Fibroblast of villous mesenchyme (primary cell): Measurements from ENCODE around the gene NDUFAF8. TPM values are rescaled to one million over a fixed set of nuclear protein-coding genes. Genes with fewer than 3 reads are reported as not detected.

Experiments
- DNase-seq: peaks from one replicate; pipeline ENCODE4 v3.0.0-alpha.2; 2010; ENCODE audit warnings: low read depth
- H3K4me3 ChIP-seq: 2 replicates; pipeline ENCODE4 v1.5.1; 2011; ENCODE audit warnings: low read depth, mild to moderate bottlenecking, low read length
- CTCF ChIP-seq: IDR thresholded peaks from 2 replicates; pipeline ENCODE4 v1.5.1; 2012; ENCODE audit warnings: low read depth, mild to moderate bottlenecking, low read length; ENCODE audit not compliant: insufficient read depth
- total RNA-seq: library from RNA; depleted of rRNA; stranded (reverse); fragments of >200 nt; gene quantifications from 2 replicates; pipeline ENCODE4 v1.2.3, GENCODE V29; 2012

NDUFAF8 gene
- total RNA-seq, 1 donor: 31.5 TPM

GRCh38 chr17:81193051-81193410 is 46.1 kb upstream of the NDUFAF8 start:
- TF ChIP-seq CTCF: no peak
- no peak for DNase-seq
- H3K4me3 ChIP-seq: no peak overlapping the region

- TF ChIP-seq CTCF: no peak
- H3K4me3 ChIP-seq: no peak overlapping the region
- peak; percentile 42 for DNase-seq
Measured at GRCh38 chr17:81193470-81194224, 45.5 kb upstream of the NDUFAF8 start.

- H3K4me3 ChIP-seq: no peak overlapping the region
Measured at GRCh38 chr17:81194225-81194760, 44.8 kb upstream of the NDUFAF8 start.

GRCh38 chr17:81194941-81195901 is 43.9 kb upstream of the NDUFAF8 start:
- H3K4me3 ChIP-seq: no peak overlapping the region
- no peak for TF ChIP-seq CTCF
- no peak for DNase-seq

More at GRCh38 chr17:81194225-81194760, 44.8 kb upstream of the NDUFAF8 start:
- no peak for DNase-seq
- TF ChIP-seq CTCF: no peak

- no peak overlapping the region for H3K4me3 ChIP-seq
- TF ChIP-seq CTCF: no peak
- DNase-seq: no peak
Measured at GRCh38 chr17:81195941-81196495, 43.1 kb upstream of the NDUFAF8 start.

- DNase-seq: no peak
- no peak for TF ChIP-seq CTCF
- no peak overlapping the region for H3K4me3 ChIP-seq
Measured at GRCh38 chr17:81196505-81197408, 42.4 kb upstream of the NDUFAF8 start.
